NCI-H2029 (cell line): ENCODE data around the gene KLHDC3.
"Not testable (repeated sequence)": the region's sequence is repeated elsewhere in the genome, so short reads cannot be mapped to it uniquely, and the experiment has no call there.

Experiments used
- DNase-seq: peaks from one replicate; lab custom pipeline; 2025; lab: John Stamatoyannopoulos, UW

KLHDC3 gene

DNA sequence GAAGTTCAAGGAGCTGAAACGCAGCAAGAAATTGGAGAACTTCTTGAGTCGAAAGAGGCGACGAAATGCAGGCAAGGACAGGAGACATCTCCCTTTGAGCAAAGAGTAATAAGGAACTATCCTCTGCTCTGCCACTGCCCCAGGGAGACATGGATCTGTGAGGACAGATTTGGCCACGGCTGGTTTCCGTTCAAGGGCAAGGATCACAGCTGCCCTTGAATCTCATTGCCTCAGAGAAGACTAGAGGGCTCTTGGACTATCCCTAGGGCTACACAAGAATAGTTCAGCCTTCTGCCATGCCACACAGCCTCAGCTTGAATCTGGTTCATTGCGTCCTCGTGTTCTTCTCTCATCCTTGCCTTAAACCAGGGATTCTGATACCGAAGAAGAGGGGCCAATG lies 15.1 kb downstream of the KLHDC3 start:
- DNase-seq, result no peak

DNA sequence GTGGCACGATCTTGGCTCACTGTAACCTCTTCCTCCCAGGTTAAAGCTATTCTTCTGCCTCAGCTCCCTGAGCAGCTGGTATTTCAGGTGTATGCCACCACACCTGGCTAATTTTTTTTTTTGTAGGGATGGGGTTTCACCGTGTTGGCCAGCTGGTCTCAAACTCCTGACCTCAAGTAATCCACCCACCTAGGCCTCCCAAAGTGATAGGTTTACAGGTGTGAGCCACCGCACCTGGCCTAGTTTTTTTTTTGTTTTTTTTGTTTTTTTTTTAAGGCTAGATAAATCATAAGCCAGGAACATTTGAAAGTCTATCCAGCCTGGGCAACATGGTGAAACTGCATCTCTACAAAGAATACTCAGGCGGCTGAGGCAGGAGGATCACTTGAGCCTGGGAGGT lies 18.3 kb downstream of the KLHDC3 start:
- no peak for DNase-seq

DNA sequence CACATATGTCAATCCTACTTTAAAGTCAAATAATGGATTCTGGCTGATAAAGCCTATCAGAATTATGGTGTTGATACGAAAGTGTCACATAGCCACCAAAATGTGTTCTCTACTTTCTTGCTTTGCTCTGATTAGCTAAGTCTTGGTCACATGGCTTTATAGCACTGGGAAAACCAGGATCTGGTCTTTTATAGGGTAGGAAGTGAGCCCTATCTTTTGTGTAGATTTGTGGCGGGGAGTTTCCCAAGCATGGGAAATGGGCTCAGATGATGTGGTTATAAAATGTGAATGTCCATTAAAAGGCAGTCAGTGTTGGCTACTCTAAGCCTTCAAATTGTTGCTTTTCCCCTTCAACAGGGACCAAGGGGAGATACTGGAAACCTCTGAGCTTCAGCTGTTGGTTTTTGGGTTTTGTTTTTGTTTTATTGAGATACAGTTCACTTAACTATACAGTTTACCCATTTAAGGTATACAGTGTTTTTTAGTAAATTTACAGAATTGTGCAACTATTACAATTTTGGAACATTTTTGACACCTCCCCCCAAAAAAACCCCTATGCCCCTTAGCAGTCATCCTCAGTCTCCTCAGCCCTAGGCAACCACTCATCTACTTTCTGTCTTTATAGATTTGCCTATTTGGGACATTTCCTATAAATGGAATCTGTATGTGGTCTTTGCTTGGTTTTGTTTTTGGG lies 19.6 kb downstream of the KLHDC3 start:
- DNase-seq, result no peak

- no peak for DNase-seq
Measured at GRCh38 chr6:43034190-43034525, 20.1 kb downstream of the KLHDC3 start.

DNA sequence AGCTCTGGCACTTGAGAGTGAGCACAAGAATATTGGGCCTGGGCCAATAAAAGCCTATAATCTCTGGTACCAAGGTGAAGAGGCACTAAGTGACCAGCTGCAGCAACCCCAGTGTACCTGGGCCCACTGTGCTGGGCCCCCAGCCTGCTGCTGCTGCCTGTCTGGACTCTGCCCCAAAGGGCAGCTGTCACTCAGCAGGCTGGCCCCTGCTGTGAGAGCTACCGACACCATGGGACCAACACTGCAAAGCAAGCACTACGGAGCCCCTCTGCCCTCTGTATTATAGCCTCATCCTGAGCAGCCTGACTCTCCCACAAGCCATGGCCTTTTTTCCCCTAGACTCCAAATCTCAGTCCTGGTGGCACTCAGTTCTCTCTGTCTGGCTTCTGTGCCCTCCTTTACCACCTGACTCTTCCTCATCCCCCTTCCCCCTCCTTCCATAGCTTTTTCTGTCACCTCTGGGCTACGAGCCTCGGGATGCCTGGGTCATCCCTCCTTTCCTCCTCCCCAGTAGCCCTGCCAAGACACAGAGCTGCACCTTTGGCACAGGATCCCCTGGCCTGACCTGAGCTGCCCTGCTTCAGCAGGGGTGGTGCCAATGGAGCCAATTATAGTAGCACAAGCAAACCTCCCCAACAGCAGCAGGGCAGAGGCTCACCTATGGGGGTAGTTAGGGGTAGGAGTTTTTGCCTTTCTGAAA lies 21.6 kb downstream of the KLHDC3 start:
- DNase-seq, result no peak

DNA sequence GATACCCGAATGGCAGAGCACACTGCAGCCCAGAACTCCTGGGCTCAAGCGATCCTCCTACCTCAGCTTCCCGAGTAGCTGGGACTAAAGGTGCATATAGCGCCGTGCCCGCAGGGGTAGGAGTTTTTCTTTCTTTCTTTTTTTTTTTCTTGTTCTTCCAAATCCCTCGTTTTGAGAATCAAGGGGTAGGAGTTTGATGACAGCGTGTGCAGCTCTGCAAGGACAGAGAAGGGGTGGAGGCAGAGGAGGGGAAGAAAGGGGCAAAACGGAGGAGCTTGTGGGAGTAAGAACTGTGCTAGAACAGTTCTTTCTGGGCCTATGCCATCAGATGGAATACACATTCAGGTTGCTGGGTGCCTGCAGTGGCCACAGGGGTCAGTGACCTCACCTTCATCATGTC lies 22.7 kb downstream of the KLHDC3 start:
- no peak for DNase-seq

- DNase-seq, result no peak
Measured at GRCh38 chr6:43037197-43037596, 23.1 kb downstream of the KLHDC3 start.

GRCh38 chr6:43037706-43038105 lies 23.7 kb downstream of the KLHDC3 start:
- no peak for DNase-seq

GRCh38 chr6:43038727-43039126 lies 24.7 kb downstream of the KLHDC3 start:
- no peak for DNase-seq

DNA sequence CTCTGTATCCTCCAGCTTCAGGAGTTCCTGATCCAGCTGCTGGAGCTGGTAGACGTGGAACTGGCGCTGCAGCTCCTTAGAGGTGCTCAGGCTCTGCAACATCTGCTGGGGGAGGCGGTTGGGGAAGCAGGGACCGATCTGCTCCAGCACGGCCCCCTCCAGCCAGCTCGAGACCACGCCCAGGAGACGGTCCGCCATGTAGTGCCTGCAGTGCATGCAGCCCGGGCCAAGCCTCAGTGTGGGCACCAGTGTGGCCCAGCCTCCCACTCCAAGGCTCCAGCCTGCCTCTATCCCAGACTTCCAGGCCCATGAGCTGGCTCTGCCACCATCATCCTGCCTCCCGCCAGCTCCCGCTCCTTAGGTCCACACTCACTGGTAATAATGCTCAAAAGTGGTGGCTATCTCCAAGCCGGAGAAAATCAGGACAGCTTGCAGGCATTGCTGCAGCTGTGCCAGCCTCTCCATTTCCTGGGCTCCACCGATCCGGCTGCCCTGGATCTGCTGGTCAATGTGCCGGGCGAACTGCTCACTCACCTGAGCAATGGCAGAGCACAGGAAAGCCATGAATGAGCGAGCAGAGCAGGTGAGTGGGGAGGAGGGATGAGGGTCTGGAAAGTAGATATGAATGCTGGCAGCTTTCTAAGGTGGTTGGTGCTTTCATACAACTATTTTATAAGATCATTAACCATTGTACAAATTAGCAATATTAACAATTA lies 26.7 kb downstream of the KLHDC3 start:
- no peak for DNase-seq

DNA sequence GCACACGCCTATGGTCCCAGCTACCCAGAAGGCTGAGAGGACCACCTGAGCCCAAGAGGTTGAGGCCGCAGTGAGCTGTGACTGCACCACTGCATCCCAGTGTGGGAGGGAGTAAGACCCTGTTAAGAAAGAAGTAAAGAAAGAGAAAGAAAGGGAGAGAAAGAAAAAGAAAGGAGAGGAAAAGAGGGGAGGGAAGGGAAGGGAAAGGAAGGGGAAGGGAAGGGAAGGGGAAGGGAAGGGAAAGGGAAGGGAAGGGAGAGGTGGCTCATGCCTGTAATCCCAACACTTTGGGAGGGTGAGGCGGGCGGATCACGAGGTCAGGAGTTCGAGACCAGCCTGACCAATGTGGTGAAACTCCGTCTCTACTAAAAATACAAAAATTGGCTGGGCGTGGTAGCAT lies 27.4 kb downstream of the KLHDC3 start:
- DNase-seq, result not testable (repeated sequence)

GRCh38 chr6:43043310-43043709 lies 29.3 kb downstream of the KLHDC3 start:
- DNase-seq, result no peak

DNA sequence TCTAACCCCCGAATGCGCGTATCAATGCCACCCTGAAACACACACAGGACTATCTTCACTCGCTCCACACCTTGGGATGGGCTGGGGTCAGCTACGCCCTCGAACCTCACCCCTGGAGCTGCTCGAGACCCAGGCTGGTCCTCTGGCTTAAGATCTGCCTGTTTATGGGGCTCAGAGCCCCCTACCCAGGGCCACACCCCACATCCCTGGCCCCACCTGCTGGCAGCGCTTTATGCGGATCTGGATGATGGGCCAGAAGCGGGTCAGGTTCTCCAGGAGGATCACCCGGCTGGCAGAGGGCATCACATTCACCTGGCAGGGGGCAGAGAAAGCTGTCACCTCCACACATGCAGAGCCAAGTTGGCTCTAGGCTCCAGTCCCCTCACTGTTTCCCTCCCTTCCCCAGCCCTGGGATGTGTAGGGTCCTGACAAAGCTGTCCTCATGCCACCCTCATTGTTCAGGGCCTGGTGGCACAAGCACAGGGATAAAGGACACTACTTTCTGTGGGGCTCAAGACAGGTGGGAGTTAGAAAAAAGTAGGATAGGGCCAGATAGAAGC lies 31.4 kb downstream of the KLHDC3 start:
- no peak for DNase-seq

GRCh38 chr6:43047998-43048397 lies 33.9 kb downstream of the KLHDC3 start:
- no peak for DNase-seq

DNA sequence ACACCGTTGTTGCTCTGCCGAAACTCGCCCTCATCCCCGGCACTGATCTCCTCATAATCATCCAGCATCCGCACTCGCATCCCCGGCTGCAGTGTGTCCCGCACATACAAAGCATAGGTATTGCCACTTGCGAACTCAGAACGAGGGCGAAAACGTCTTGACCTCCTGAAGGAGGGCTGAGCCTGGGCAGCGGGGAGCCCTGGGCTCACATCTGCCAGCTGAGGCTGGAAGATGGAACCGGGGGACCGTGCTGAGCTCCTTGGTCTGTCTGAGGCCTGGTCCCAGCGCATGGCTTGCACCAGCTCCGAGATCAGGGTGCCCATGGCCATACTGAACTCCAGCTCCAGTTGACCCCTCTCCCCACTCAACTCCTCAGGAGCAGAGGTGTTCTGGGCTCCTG lies 36.9 kb downstream of the KLHDC3 start:
- DNase-seq, result no peak

GRCh38 chr6:43052225-43052841 lies 38.3 kb downstream of the KLHDC3 start:
- DNase-seq, result no peak

- DNase-seq, result no peak
Measured at GRCh38 chr6:43052842-43053544, 38.9 kb downstream of the KLHDC3 start.

DNA sequence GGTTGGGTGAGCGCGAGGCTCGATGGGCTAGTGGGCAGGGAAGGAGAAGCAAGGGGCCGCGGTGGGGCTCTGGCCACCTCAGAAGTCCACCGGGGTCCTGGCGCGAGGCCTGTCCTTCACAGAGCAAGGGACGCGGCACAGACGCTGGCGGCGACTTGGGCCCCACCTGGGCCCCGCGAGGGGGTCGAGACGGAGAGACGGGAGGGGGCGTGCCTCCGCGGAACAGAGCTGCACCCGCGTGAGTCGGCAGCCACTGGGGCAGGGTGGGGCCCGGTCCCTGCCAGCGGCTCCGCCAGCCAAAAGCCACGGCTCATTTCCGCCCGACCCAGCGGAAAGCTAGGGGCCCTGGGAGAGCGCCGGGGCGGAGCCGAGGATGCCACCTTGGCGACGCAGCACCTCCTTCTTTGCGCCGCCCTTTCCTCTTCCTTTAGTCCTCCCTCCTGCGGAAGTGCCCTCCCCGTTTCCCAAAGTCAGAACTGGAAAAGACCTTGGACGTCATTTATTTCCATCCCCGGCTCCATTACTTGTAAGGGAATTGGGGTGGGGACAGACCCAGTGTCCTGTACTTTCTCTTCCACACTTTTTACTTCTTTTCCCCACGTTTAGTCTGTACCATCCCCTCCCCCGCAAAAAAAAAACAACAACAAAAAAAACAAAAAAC lies 39.6 kb downstream of the KLHDC3 start, which contains the start of gene CUL7:
Gene CUL7 (minus strand): TSS at position 307 of the 661 bp plus-strand sequence. CDS start 1,063 bp downstream, outside the sequence.
- peak; percentile 96 for DNase-seq

- peak; percentile 21 for DNase-seq
Measured at GRCh38 chr6:43054206-43054943, 40.3 kb downstream of the KLHDC3 start.

DNA sequence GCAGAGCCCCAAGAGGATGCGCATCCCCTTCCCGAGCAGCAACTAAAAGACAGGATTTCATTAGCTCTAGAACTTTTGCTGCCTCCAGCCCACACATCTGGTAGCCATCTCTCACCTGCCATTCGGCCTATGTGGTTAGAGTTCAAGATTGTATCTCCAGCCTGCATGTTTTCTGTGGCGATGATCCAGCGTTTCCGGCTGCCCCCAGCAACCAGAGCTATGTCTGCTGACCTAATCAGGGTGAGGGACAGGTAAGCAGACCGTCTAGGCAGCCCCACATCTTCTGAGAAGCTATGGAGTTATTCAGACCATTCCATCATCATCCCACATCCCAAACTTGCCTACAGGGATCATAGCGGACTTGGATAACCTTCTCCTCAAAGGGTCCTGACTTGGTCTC lies 41.9 kb downstream of the KLHDC3 start:
- DNase-seq, result no peak
